T follicular helper cell (primary cell): ENCODE data around the gene SLC25A22.
A peak's percentile ranks its signal among the peaks of the same experiment; 100 is the strongest.

ENCODE experiments used
- DNase-seq: peaks from one replicate; pipeline ENCODE4 v3.0.0-alpha.2; 2020; ENCODE audit warnings: low read depth

Gene SLC25A22

GRCh38 chr11:790721-791564 lies 7.1 kb downstream of the SLC25A22 start:
- no peak for DNase-seq

DNA sequence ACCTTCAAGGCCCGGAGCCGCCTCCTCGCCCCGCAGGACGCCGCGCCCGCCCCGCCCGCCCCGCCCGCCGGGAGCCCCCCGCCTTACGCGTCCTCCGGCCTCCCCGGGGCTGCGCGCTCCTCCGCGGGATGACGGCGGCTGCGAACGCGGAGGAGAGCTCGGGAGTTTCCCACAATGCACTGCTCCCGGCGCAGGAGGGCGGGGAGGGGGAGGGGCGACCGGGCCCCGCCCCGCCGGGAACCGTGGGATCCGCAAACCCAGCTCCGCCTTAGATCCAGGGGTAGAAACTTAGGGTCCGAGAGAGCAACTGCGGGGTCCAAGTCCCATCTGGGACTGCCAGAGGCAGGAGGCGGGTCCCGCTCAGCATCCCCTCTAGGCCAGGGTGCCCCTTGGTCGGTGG lies 8.1 kb downstream of the SLC25A22 start, which contains the start of gene CEND1:
Gene CEND1, minus strand, starts transcription at position 148 of the 400 bp plus-strand sequence. CDS start 1,514 bp downstream, outside the sequence.
- DNase-seq, result no peak

- no peak for DNase-seq
Measured at GRCh38 chr11:788953-789940, 8.8 kb downstream of the SLC25A22 start.

DNA sequence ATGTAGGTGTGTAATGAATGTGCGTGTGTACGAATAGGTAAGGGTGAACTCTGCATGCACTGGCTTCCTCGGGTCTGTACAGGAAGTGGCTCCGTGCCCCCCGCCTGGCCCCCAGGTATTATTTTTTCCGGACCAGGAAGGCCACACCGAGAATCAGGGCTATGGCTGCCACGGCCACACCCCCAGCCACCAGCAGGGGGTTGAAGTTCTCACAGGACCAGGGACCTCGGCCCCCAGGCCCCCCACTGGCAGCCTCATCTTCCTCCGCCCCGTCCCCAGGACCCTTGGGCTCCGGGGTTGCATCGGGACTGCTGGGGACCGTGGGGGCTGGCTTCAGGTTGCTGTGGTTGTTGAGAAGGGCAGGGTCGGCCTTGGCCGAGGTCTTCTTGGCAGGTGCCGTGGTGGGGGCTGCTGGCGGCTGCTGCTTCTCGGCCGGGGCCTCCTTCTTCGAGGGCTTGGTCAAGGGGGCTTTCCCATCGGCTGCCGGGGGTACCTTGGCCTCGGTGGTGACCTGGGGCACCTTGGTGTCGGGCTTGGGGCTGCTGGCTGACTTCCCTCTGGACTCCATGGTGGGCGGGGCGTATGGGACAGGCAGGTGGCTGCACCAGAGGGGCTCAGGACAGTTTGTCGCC lies 10.0 kb downstream of the SLC25A22 start:
- DNase-seq, result no peak

GRCh38 chr11:787084-787675 lies 10.9 kb downstream of the SLC25A22 start:
- DNase-seq, result no peak

- no peak for DNase-seq
Measured at GRCh38 chr11:786235-787083, 11.6 kb downstream of the SLC25A22 start.

DNA sequence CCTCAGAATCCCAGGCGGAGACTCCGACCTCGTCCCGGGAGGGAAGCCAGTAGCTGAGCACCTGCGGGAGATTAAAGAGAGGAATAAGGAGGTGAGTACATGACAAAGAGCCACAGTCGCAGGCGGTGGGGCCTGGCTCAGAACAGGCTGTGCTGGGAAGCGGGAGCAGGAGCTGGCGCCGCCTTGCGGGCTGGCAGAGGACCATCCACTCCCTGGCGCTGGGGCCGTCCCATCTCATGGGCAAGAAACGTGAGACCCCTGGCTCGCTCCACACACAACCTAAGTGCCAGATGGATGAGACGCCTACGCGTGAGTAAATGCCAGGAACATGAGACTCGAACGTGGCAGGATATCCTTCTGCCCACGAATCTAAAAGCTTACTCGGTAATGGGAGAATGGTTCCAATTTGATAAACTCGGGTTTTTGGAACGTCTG lies 14.5 kb downstream of the SLC25A22 start:
- no peak for DNase-seq

GRCh38 chr11:782264-783174 lies 15.6 kb downstream of the SLC25A22 start:
- no peak for DNase-seq

- DNase-seq, result no peak
Measured at GRCh38 chr11:779955-780532, 18.0 kb downstream of the SLC25A22 start.

- no peak for DNase-seq
Measured at GRCh38 chr11:778976-779954, 18.8 kb downstream of the SLC25A22 start.

DNA sequence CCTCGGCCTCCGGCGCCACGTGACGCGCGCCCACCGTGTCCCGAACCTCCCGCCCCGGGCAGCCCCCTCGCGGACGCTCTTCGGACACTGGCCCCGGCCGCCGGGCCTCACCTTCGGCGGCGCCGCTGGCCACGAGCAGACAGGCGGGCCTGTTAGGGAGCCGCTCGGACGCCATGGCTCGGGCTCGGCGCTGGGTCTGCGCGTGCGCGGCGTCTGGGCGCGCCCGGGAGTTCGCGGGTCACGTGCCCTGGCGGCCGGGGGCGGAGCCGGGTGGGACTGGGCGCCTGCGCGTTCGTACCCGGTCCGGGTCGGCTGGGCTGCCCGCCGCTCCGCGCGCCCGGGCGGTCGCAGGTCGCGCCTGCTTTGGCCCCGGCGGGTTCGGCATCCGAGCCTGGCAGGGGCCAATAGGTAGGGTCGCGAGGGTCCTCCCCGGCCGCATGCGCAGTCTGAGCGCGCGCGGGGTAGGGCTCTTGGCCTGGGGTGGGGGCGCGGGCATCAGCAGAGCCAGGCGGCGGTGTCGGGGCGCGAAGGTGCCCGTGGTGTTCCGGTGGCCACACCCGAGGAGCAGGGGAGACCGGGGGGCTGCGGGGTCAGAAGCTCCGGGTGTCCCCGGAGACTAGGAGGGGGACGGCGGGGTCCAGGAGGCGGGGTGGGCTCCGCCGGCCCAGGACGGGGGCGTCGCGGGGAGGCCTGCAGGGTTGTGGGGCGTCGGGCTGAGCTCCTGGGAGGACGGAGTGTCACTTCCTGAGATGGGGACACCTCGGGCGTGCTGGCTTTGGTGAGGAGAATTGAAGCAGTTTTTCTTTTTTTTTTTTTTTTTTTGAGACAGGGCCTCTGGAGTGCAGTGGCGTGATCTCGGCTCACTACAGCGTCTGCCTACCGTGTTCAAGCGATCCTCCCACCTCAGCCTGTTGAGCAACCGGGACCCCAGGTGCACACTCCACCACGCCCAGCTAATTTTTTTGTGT lies 20.5 kb downstream of the SLC25A22 start, which contains the start of gene GATD1:
Gene GATD1, minus strand, starts transcription at position 200 of the 968 bp plus-strand sequence. Its CDS starts 25 bp downstream, at position 175.
- DNase-seq, result peak; percentile 90

DNA sequence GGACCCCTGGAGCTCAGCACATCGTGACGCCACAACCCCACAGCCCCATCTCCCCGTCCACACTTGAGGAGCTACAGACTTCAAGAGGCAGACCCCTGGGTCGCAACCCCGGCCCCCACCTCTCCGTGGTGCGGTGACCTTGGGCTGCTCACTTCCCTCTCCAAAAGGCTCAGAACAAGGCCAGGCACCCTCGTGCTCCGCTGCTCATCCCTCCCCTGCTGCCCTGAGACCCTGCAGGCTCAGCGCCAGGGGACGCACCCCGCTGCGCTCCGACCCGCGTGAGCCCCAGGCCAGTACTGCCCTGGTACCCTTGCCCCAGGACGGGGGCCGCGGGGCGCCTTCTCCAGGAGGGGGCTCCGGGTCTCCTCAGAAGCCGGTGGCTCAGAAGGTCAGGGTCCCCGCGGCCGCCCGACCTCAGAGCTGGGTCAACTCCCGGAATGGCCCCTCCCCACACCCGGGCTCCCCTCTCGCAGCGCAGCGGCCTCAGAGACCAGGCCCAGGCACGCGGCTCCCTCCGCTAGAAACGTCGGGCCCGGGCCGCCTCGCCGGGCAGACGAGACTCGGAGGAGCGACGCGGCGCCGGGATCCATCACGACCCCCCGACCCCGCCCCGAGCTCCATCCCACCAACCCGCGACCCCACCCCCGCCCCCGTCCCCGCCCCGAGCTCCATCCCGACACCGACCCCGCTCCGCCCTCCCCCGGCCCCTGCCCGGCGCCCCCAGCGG lies 21.4 kb downstream of the SLC25A22 start:
- DNase-seq, result no peak

GRCh38 chr11:776263-776560 lies 21.9 kb downstream of the SLC25A22 start:
- DNase-seq, result no peak

DNA sequence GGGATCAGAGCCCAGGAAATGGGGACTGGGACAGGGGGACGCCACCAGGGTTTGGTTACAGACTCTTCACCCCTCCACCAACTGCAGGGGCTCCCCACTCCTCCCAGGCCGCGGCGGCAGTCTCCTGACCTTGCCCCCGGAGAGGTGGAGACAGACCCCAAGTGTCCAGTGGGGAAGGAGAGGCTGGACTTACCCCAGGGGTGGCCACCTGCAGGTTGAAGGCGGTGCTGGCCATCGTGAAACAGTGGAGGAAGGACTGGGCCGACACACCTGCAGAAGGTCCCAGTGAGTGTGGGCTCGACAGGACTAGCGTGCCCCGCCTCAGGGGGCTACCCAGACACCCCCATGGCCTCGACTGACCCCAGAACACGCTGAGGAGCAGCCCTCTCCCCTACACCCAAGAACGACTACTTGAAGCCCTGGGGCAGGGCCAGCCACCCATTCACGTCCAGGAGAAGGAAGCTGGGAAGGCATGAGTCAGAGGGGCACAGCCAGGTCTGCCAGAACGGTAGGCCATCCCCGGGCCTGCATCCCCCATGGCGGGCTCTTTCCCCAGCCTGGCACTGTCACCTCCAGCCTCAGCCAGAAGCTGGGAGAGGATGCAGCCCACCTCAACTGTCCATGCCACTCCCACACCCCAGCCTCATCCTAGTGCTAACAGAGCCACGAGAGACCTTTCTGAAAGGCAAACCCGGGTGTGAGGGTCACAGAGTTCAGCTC lies 23.0 kb downstream of the SLC25A22 start:
- DNase-seq, result no peak

DNA sequence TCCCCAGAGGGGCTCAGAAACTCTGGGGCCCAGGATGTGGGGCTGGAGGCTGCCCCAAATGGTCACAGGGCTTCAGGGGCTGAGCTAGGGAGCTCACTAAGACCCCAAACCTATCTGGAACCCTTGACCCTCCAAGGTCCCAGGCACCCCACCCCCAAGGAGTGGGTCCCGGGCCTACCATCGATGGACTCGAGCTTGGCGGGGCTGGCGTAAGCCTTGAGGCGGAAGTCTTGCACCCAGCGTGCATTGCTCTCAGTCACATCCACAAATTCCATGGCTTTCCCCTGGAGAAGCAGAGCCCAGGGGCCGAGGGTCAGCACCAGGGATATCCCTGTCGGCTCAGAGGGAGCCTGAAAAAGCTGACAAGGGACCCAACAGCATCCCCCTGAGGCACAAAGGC lies 24.3 kb downstream of the SLC25A22 start:
- no peak for DNase-seq
